Natural killer cell (primary cell): Measurements from ENCODE around the gene FCER1G. TPM values are rescaled to one million over a fixed set of nuclear protein-coding genes. Genes with fewer than 3 reads are reported as not detected.
"Not testable (repeated sequence)": the region's sequence is repeated elsewhere in the genome, so short reads cannot be mapped to it uniquely, and the experiment has no call there.

Experiments used
- ATAC-seq, 3 donors: fragments of 150-1000 bp in 2 of 3; fragments of 200-7000 bp in 1 of 3; cut with Tn5 transposase; 1 replicate in 1 of 3; 2 replicates in 2 of 3; pipeline ENCODE4 v1.10.0; 2021; ENCODE audit warnings: mild to moderate bottlenecking in 2 of 3, moderate library complexity in 2 of 3
- DNase-seq, 2 donors: peaks; one replicate each; pipeline versions ENCODE4 v3.0.0 to v3.0.0-alpha.2; 2013 to 2021; ENCODE audit warnings: mixed read lengths in 1 of 2
- H3K27ac ChIP-seq: one replicate; pipeline ENCODE4 v1.5.1; 2013; ENCODE audit warnings: mild to moderate bottlenecking, low read length
- H3K27me3 ChIP-seq: one replicate; pipeline ENCODE4 v1.6.1; 2013; ENCODE audit warnings: low read length; ENCODE audit not compliant: control insufficient read depth, insufficient read depth
- H3K36me3 ChIP-seq: one replicate; pipeline ENCODE4 v1.6.1; 2013; ENCODE audit warnings: low read length; ENCODE audit not compliant: control insufficient read depth, insufficient read depth
- H3K4me1 ChIP-seq: one replicate; pipeline ENCODE4 v1.6.1; 2013; ENCODE audit warnings: low read length; ENCODE audit not compliant: control insufficient read depth, insufficient read depth
- H3K4me3 ChIP-seq: one replicate; pipeline ENCODE4 v1.5.1; 2013; ENCODE audit warnings: low read length
- H3K9me3 ChIP-seq: one replicate; pipeline ENCODE4 v1.6.1; 2013; ENCODE audit warnings: low read length; ENCODE audit not compliant: control insufficient read depth, insufficient read depth
- H3K27ac Mint-ChIP-seq, 2 donors: one replicate each; pipeline ENCODE4 v1.8.0; 2022; ENCODE audit warnings: mild to moderate bottlenecking in 2 of 2, mixed read lengths in 2 of 2, moderate library complexity in 1 of 2
- H3K27me3 Mint-ChIP-seq, 2 donors: one replicate each; pipeline ENCODE4 v1.8.0; 2022; ENCODE audit warnings: low read depth in 2 of 2, mixed read lengths in 2 of 2
- H3K36me3 Mint-ChIP-seq: one replicate; pipeline ENCODE4 v1.8.0; 2022; ENCODE audit warnings: mixed read lengths
- H3K4me1 Mint-ChIP-seq, 2 donors: one replicate each; pipeline ENCODE4 v1.8.0; 2022; ENCODE audit warnings: mixed read lengths in 2 of 2
- H3K4me3 Mint-ChIP-seq: one replicate; pipeline ENCODE4 v1.8.0; 2022; ENCODE audit warnings: mild to moderate bottlenecking, moderate library complexity, mixed read lengths
- H3K9me3 Mint-ChIP-seq, 2 donors: one replicate each; pipeline ENCODE4 v1.8.0; 2022; ENCODE audit warnings: mixed read lengths in 2 of 2
- WGBS: methylation state at CpG from one replicate; pipeline ENCODE4 v1.1.7; 2013; ENCODE audit warnings: missing lambda C conversion rate; ENCODE audit not compliant: insufficient coverage; 5-methylcytosine and 5-hydroxymethylcytosine counted together
- intact Hi-C: fragments of 100-400 bp; cut with micrococcal nuclease; formaldehyde crosslinking; loops from one replicate; pipeline ENCODE4 v1.14.2; 2022
- total RNA-seq, 4 donors: library from RNA; stranded (reverse); fragments of 120-200 nt in 1 of 4; gene quantifications; one replicate each; pipeline versions ENCODE4 v1.2.3 to v1.2.4, GENCODE V29; 2013 to 2022
- TF ChIP-seq, protein P1 (sequence below): fragments of 200-600 bp; IDR thresholded peaks from one replicate; pipeline ENCODE4 v1.8.0; 2022; ENCODE audit warnings: antibody characterized with exemption

The FCER1G gene
- total RNA-seq, 3 donors from 2014 or later (not counting 1 experiment from before 2014, with no cell fraction given) = 226 to 281 (median 259) TPM

- 92% methylated on average over 6 of the region's 6 CpGs for WGBS
These were observed 7.3 kb downstream of the FCER1G start for GRCh38 chr1:161222175-161223019.

GRCh38 chr1:161223805-161224694 is 9.0 kb downstream of the FCER1G start:
- TF ChIP-seq, protein P1, sequence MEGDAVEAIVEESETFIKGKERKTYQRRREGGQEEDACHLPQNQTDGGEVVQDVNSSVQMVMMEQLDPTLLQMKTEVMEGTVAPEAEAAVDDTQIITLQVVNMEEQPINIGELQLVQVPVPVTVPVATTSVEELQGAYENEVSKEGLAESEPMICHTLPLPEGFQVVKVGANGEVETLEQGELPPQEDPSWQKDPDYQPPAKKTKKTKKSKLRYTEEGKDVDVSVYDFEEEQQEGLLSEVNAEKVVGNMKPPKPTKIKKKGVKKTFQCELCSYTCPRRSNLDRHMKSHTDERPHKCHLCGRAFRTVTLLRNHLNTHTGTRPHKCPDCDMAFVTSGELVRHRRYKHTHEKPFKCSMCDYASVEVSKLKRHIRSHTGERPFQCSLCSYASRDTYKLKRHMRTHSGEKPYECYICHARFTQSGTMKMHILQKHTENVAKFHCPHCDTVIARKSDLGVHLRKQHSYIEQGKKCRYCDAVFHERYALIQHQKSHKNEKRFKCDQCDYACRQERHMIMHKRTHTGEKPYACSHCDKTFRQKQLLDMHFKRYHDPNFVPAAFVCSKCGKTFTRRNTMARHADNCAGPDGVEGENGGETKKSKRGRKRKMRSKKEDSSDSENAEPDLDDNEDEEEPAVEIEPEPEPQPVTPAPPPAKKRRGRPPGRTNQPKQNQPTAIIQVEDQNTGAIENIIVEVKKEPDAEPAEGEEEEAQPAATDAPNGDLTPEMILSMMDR = no peak
- H3K4me3 ChIP-seq = no peak overlapping the region
- no peaks in the 10 kb centered on the region for H3K9me3 Mint-ChIP-seq
- DNase-seq (no peak), ATAC-seq (no peak)
- peaks cover 20% of the 10 kb centered on the region for H3K36me3 ChIP-seq
- no peaks in the 10 kb centered on the region for H3K27me3 ChIP-seq
- no peak overlapping the region for H3K27ac ChIP-seq
- H3K27ac Mint-ChIP-seq = peak overlapping the region; percentile 72 to 99
- 98% methylated on average over 6 of the region's 7 CpGs for WGBS
- peaks cover 49 to 68% of the 10 kb centered on the region in 2 donors for H3K4me1 Mint-ChIP-seq
- no peak overlapping the region for H3K4me3 Mint-ChIP-seq
- no peaks in the 10 kb centered on the region for H3K9me3 ChIP-seq
- H3K4me1 ChIP-seq = peaks cover 35% of the 10 kb centered on the region
- no peaks in the 10 kb centered on the region for H3K27me3 Mint-ChIP-seq
- intact Hi-C loops = no loop called here
- no peaks in the 10 kb centered on the region for H3K36me3 Mint-ChIP-seq

More at GRCh38 chr1:161222175-161223019, 7.3 kb downstream of the FCER1G start:
- Histone ChIP-seq H3K36me3 (peaks cover 21% of the 10 kb centered on the region), H3K27me3 (no peaks in the 10 kb centered on the region), H3K27ac (no peak overlapping the region), H3K4me3 (no peak overlapping the region), H3K9me3 (no peaks in the 10 kb centered on the region), H3K4me1 (peaks cover 43% of the 10 kb centered on the region)
- intact Hi-C loops = no loop called here
- DNase-seq (no peak), ATAC-seq (no peak)
- Mint-ChIP-seq H3K27me3 (no peaks in the 10 kb centered on the region), H3K4me3 (peak overlapping the region; percentile 17), H3K4me1 (peaks cover 59 to 77% of the 10 kb centered on the region in 2 donors), H3K36me3 (no peaks in the 10 kb centered on the region), H3K27ac (peak overlapping the region; percentile 72 to 99), H3K9me3 (no peaks in the 10 kb centered on the region)
- TF ChIP-seq, protein P1 = no peak

GRCh38 chr1:161224695-161225087 is 9.6 kb downstream of the FCER1G start:
- H3K4me1 Mint-ChIP-seq = peaks cover 44 to 62% of the 10 kb centered on the region in 2 donors
- WGBS = 93% methylated on average over 13 of the region's 13 CpGs
- ATAC-seq, H3K9me3 ChIP-seq, H3K27me3 Mint-ChIP-seq, H3K9me3 Mint-ChIP-seq, H3K4me3 Mint-ChIP-seq, H3K27ac ChIP-seq, H3K4me3 ChIP-seq, DNase-seq, H3K36me3 Mint-ChIP-seq, H3K27me3 ChIP-seq: not testable (repeated sequence)
- Histone ChIP-seq H3K36me3 (peaks cover 20% of the 10 kb centered on the region), H3K4me1 (peaks cover 32% of the 10 kb centered on the region)
- intact Hi-C loops = loop anchor here (1.0 to 5.0 kb wide), 6 partner anchors 7 to 143 kb away; partner anchors contain the start of genes CFAP126, MPZ and NDUFS2
- H3K27ac Mint-ChIP-seq = peak overlapping the region; percentile 92 to 95

- TF ChIP-seq, protein P1 = no peak
- Mint-ChIP-seq H3K27me3 (no peaks in the 10 kb centered on the region), H3K4me1 (peaks cover 44 to 57% of the 10 kb centered on the region in 2 donors), H3K9me3 (no peaks in the 10 kb centered on the region), H3K36me3 (no peaks in the 10 kb centered on the region), H3K27ac (peak overlapping the region; percentile 92 to 95), H3K4me3 (peak overlapping the region; percentile 100)
- H3K4me1 ChIP-seq = peaks cover 32% of the 10 kb centered on the region
- 92% methylated on average over 5 of the region's 7 CpGs for WGBS
- DNase-seq = no peak
- H3K27ac ChIP-seq = peak overlapping the region; percentile 72
- ATAC-seq = peak in 1 of 3 donors; percentile 1
- intact Hi-C loops = loop anchor here (1.0 to 5.0 kb wide), 6 partner anchors 8 to 142 kb away; partner anchors contain the start of genes CFAP126, MPZ and NDUFS2
- H3K27me3 ChIP-seq = no peaks in the 10 kb centered on the region
- no peak overlapping the region for H3K4me3 ChIP-seq
- H3K36me3 ChIP-seq = peaks cover 19% of the 10 kb centered on the region
- no peaks in the 10 kb centered on the region for H3K9me3 ChIP-seq
These were observed 10.1 kb downstream of the FCER1G start for GRCh38 chr1:161225178-161225533.
